ENCODE measurements around the gene CAPRIN1. TPM values are rescaled to one million over a fixed set of nuclear protein-coding genes. Genes with fewer than 3 reads are reported as not detected.

CAPRIN1 gene
- total RNA-seq, 1 donor = 225 TPM

GRCh38 chr11:34145847-34146381 lies 94.4 kb downstream of the CAPRIN1 start:
- no peak for DNase-seq (ENCODE audit: insufficient read length, low spot score, missing footprints)

DNA sequence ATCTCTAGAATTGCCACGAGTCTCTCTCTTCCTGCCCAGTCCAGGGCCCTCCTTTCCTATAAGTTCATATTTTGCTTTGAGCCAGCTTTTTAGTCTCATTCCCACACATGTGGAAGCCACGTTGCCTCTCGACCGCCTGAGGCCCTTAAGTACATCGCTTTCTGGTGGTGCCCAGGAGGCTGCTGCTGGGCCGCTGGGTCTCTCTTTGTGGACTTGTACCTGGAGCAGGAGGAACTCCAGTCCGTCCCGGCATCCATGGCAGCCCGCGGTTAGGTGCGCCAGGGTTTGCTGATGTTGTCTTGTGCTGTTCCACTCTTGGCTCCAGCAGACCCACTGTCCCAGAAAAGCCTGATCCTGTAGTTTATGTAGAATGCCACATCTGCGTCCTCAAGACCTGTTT lies 94.9 kb downstream of the CAPRIN1 start:
- Histone ChIP-seq H3K4me2 (ENCODE audit: insufficient read depth, low read length) (no peak overlapping the region), H3K4me1 (ENCODE audit: insufficient read depth, low read length) (no peaks in the 10 kb centered on the region), H2AFZ (ENCODE audit: low read length) (no peak overlapping the region), H3K9me3 (ENCODE audit: low read depth, low read length) (no peaks in the 10 kb centered on the region), H3K27ac (ENCODE audit: low read depth, low read length) (no peak overlapping the region), H4K20me1 (ENCODE audit: insufficient read depth, low read length) (no peaks in the 10 kb centered on the region), H3K36me3 (ENCODE audit: insufficient read depth, low read length) (peaks cover 74% of the 10 kb centered on the region), H3K4me3 (ENCODE audit: insufficient read depth, low read length) (no peak overlapping the region), H3K79me2 (ENCODE audit: insufficient read depth, low read length) (no peaks in the 10 kb centered on the region), H3K27me3 (ENCODE audit: insufficient read depth, low read length) (no peaks in the 10 kb centered on the region)
- no peak for DNase-seq (ENCODE audit: insufficient read length, low spot score, missing footprints)
- TF ChIP-seq CTCF (IDR thresholded peaks at IDR 0.05; ENCODE audit: extremely low read depth, low read depth, low read length) = no peak

More at GRCh38 chr11:34145847-34146381, 94.4 kb downstream of the CAPRIN1 start:
- Histone ChIP-seq H3K4me3 (ENCODE audit: insufficient read depth, low read length) (no peak overlapping the region), H2AFZ (ENCODE audit: low read length) (no peak overlapping the region), H4K20me1 (ENCODE audit: insufficient read depth, low read length) (no peaks in the 10 kb centered on the region), H3K79me2 (ENCODE audit: insufficient read depth, low read length) (no peaks in the 10 kb centered on the region), H3K27ac (ENCODE audit: low read depth, low read length) (no peak overlapping the region), H3K27me3 (ENCODE audit: insufficient read depth, low read length) (no peaks in the 10 kb centered on the region), H3K36me3 (ENCODE audit: insufficient read depth, low read length) (peaks cover 75% of the 10 kb centered on the region), H3K9me3 (ENCODE audit: low read depth, low read length) (no peaks in the 10 kb centered on the region), H3K4me1 (ENCODE audit: insufficient read depth, low read length) (no peaks in the 10 kb centered on the region), H3K4me2 (ENCODE audit: insufficient read depth, low read length) (no peak overlapping the region)
- TF ChIP-seq CTCF (IDR thresholded peaks at IDR 0.05; ENCODE audit: extremely low read depth, low read depth, low read length) = no peak

DNA sequence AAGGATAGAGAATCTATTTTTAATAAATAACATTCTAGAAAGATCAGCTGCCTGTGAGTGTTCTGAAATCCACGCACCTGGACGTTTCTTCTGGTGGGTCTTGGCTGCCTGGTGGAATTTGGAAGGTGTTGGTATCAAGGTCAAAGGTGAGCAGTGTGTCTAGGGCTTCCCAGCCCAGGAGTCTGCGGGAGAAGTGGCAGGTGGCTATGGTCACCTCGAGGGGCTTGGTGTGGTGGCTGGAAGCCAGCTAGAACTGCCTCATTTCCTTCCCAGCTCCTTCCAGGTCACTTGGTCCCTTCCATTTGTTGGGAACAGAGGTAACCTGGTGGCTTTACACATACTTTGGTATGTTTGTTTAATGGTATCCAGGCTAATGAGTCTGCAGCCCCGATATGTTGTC lies 95.3 kb downstream of the CAPRIN1 start:
- no peak overlapping the region for H3K4me3 ChIP-seq (ENCODE audit: insufficient read depth, low read length)
- no peak for TF ChIP-seq CTCF (IDR thresholded peaks at IDR 0.05; ENCODE audit: extremely low read depth, low read depth, low read length)
- no peaks in the 10 kb centered on the region for H3K27me3 ChIP-seq (ENCODE audit: insufficient read depth, low read length)
- no peak overlapping the region for H3K27ac ChIP-seq (ENCODE audit: low read depth, low read length)
- no peak overlapping the region for H3K4me2 ChIP-seq (ENCODE audit: insufficient read depth, low read length)
- H3K36me3 ChIP-seq (ENCODE audit: insufficient read depth, low read length) = peaks cover 70% of the 10 kb centered on the region
- no peaks in the 10 kb centered on the region for H3K9me3 ChIP-seq (ENCODE audit: low read depth, low read length)
- no peaks in the 10 kb centered on the region for H3K4me1 ChIP-seq (ENCODE audit: insufficient read depth, low read length)
- no peak for DNase-seq (ENCODE audit: insufficient read length, low spot score, missing footprints)
- H2AFZ ChIP-seq (ENCODE audit: low read length) = no peak overlapping the region
- H3K79me2 ChIP-seq (ENCODE audit: insufficient read depth, low read length) = no peaks in the 10 kb centered on the region
- H4K20me1 ChIP-seq (ENCODE audit: insufficient read depth, low read length) = no peaks in the 10 kb centered on the region

DNA sequence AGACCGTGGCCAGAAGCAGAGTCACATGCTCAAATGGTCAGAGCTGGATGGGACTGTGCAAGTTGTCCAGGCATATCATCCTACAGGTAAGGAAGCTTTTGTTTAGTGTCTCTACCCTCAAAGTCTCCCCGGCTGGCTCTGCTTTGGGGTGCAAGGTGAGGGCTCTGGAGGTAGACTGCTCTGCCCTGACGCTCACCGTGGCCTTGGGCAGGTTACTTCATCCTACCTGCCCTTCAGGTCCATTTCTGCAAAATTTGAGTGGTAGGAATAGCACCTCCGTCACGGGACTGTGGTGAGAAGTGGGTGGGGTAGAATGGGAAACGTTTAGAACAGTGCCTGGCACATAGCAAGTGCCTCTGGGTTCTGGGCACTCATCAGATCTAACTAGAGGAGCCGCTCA lies 96.0 kb downstream of the CAPRIN1 start:
- no peak for DNase-seq (ENCODE audit: insufficient read length, low spot score, missing footprints)
- TF ChIP-seq CTCF (IDR thresholded peaks at IDR 0.05; ENCODE audit: extremely low read depth, low read depth, low read length) = no peak
- no peak overlapping the region for H3K4me3 ChIP-seq (ENCODE audit: insufficient read depth, low read length)
- H4K20me1 ChIP-seq (ENCODE audit: insufficient read depth, low read length) = no peaks in the 10 kb centered on the region
- peaks cover 67% of the 10 kb centered on the region for H3K36me3 ChIP-seq (ENCODE audit: insufficient read depth, low read length)
- no peak overlapping the region for H3K27ac ChIP-seq (ENCODE audit: low read depth, low read length)
- no peaks in the 10 kb centered on the region for H3K79me2 ChIP-seq (ENCODE audit: insufficient read depth, low read length)
- no peaks in the 10 kb centered on the region for H3K9me3 ChIP-seq (ENCODE audit: low read depth, low read length)
- H2AFZ ChIP-seq (ENCODE audit: low read length) = no peak overlapping the region
- H3K4me1 ChIP-seq (ENCODE audit: insufficient read depth, low read length) = no peaks in the 10 kb centered on the region
- no peak overlapping the region for H3K4me2 ChIP-seq (ENCODE audit: insufficient read depth, low read length)
- no peaks in the 10 kb centered on the region for H3K27me3 ChIP-seq (ENCODE audit: insufficient read depth, low read length)
